ENCODE results near the gene WASHC4.
A peak's percentile ranks its signal among the peaks of the same experiment; 100 is the strongest.
"Not testable (repeated sequence)": the region's sequence is repeated elsewhere in the genome, so short reads cannot be mapped to it uniquely, and the experiment has no call there.

The WASHC4 gene

GRCh38 chr12:105091476-105092206 lies 15.9 kb upstream of the WASHC4 start:
- DNase-seq, result no peak

- DNase-seq, result no peak
Observed at GRCh38 chr12:105092336-105092735, 15.2 kb upstream of the WASHC4 start.

GRCh38 chr12:105095338-105095737 lies 12.2 kb upstream of the WASHC4 start:
- not testable (repeated sequence) for DNase-seq

GRCh38 chr12:105099356-105099755 lies 8.2 kb upstream of the WASHC4 start:
- no peak for DNase-seq

DNA sequence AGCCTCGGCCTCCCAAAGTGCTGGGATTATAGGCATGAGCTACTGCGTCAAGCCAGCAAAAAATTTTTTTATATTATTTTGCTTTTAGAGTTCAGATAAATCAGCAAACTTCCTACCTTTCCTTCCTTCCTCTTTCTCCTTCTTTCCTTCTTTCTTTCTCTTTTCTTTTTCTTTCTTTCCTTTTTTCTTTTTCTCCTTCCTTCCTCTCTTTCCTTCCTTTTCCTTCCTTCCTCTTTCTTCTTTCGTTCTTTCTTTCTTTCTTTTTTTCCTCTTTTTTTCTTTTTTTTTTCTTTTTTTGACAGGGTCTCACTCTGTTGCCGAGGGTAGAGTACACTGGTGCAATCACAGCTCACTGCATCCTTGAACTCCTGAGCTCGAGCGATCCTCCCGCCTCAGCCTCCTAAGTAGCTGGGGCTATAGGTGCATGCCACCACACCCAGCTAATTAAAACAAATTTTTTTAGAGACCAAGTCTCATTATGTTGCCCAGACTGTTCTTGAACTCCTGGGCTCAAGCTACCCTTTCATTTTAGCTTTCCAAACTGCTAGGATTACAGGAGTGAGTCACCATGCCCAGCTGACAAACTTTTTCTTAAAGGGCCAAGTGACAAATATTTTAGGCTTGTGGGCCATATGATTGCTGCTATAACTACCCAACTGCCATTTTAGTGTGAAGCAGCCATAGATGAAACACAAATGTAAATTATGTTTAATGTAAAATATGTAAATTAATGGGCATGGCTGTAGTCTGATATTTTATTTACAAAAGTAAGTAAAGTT lies 7.1 kb upstream of the WASHC4 start:
- DNase-seq, result peak; percentile 17

GRCh38 chr12:105100998-105101397 lies 6.5 kb upstream of the WASHC4 start:
- no peak for DNase-seq

GRCh38 chr12:105102673-105103072 lies 4.9 kb upstream of the WASHC4 start:
- DNase-seq, result no peak

GRCh38 chr12:105104762-105105161 lies 2.8 kb upstream of the WASHC4 start:
- DNase-seq, result no peak

GRCh38 chr12:105106621-105107020 lies 910 bp upstream of the WASHC4 start:
- no peak for DNase-seq

DNA sequence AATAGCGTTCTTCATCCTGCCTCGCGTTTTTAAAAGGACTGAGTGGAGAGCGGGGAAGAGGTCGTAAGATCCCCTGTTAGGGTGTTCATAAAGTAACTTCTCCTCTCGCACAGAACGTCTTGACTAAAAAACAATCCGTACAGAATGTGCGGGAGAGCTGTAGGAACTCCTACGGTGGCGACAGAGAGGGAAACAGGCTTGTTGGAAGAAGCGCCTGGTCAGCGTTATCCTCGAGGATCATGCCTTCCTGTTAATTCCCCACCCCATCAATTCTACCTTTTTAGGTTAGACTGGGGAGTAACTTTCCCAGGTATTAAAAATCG lies 399 bp upstream of the WASHC4 start:
- DNase-seq, result no peak

- no peak for DNase-seq
Observed at GRCh38 chr12:105109465-105110212, 2.1 kb downstream of the WASHC4 start.

- no peak for DNase-seq
Observed at GRCh38 chr12:105110851-105111250, 3.3 kb downstream of the WASHC4 start.

GRCh38 chr12:105113094-105113493 lies 5.6 kb downstream of the WASHC4 start:
- no peak for DNase-seq

- DNase-seq, result no peak
Observed at GRCh38 chr12:105116969-105117368, 9.4 kb downstream of the WASHC4 start.

DNA sequence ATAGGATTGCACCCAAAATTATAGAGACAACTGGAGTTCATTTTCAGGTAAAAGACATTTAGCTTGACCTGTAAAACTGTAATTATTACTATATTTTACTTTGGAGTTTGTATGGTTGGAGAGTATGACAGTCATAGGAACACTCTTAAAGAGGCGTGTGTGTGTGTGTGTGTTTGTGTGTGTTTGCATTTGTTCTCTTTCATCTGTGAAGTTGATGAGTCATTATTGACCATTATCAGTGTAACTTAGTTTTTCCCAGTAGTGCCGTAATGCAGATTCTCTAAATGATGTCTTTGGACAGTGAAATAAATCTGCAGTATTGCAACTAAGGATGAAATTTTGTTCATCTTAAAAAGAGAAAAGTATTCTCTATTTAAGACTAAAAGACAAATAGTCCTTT lies 13.0 kb downstream of the WASHC4 start:
- no peak for DNase-seq

DNA sequence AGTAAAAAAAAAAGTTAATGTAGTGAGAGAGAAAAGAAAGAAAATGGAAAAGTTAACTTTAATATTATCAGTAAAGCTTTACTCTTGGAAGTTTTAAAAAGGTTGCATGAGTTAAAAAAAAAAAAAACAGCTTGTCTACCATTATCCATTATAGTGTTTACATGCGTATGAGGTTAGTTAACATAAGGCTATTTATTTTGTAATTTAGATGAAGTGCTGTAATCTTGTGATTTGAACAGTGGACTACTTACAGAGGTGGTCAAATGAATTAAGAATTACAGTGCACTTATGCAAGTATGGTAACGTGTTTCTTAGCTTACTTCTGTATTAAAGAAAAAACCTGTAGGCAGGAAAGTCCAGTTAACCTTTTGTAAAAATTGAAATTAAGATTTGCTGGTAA lies 30.7 kb downstream of the WASHC4 start:
- DNase-seq, result no peak

- no peak for DNase-seq
Observed at GRCh38 chr12:105141320-105141922, 33.9 kb downstream of the WASHC4 start.

DNA sequence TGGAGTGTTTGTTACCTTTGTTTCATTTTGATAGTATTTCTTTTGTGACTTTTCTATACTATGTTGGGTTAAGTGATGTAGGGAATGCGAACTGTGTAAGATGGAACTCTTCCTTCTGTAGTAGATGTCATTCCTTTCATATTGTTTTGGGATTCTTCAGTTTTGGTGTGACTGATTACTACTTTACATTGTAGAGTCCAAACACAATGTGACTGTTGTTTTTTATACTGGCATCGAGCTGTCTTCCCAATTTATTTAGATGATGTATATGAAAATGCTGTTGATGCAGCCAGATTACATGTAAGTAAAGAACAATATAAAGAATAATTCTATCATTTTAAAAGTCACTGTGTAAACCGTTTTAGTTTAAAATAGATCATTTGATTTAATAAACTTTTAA lies 34.7 kb downstream of the WASHC4 start:
- DNase-seq, result no peak

- no peak for DNase-seq
Observed at GRCh38 chr12:105156260-105156659, 48.7 kb downstream of the WASHC4 start.

DNA sequence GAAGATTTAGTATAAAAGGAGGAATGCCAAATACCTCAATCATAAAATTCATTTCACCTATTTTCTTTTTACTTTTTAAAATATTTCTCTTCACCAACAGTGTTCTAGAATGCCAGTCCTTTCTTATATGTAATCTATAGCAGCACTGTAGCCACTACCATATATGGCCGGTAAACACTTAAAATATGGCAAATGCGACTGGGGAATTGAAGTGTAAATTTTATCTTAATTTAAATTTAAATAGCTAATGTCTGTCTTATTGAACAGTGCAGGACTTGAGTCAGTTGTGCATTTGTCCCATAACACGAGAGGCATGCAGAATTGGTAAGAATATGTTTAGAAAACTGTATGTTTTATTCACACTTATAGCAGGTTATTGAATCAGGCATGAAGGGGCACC lies 50.1 kb downstream of the WASHC4 start:
- DNase-seq, result no peak

DNA sequence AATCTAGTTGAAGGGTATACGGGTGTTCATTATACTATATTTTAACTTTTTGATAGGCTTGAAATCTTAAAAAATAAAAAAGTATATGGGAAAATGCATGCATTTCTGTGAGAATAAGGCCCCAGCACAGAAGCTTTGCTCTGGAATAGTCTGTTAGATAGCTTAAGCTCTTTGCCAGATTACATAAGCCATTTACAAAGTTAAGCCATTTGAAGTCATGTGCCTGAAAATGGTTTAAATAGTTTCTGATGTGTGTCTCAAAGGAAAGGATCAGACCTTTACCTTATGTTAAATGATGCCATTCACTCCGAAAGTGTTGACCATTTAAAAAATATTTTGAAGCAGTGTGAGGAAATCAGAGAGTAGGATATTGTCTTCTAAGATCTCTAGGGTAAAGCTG lies 51.3 kb downstream of the WASHC4 start:
- DNase-seq, result no peak

- DNase-seq, result no peak
Observed at GRCh38 chr12:105162174-105162573, 54.6 kb downstream of the WASHC4 start.

- DNase-seq, result no peak
Observed at GRCh38 chr12:105164068-105164467, 56.5 kb downstream of the WASHC4 start.

- no peak for DNase-seq
Observed at GRCh38 chr12:105166736-105167135, 59.2 kb downstream of the WASHC4 start.
